OCI-LY1 (cell line): ENCODE results near the gene DEPP1.

Experiments
- H2AFZ ChIP-seq: fragments of 200-600 bp; sonication (generic), shearing (Covaris generic); 2 replicates; pipeline ENCODE4 v1.6.0; 2014; ENCODE audit warnings: antibody characterized with exemption, mild to moderate bottlenecking, low read length
- H3F3A ChIP-seq: fragments of 200-600 bp; sonication (generic), shearing (Covaris generic); 2 replicates; pipeline ENCODE4 v1.6.0; 2014; ENCODE audit warnings: mild to moderate bottlenecking, antibody characterized with exemption, low read length, moderate library complexity; ENCODE audit not compliant: insufficient read depth
- H3K27ac ChIP-seq: fragments of 200-600 bp; sonication (generic); 2 replicates; pipeline ENCODE4 v1.5.1; 2014; ENCODE audit warnings: low read length, mixed run types, mild to moderate bottlenecking, low read depth; ENCODE audit not compliant: poor library complexity, severe bottlenecking
- H3K27me3 ChIP-seq: fragments of 200-600 bp; sonication (generic); 2 replicates; pipeline ENCODE4 v1.6.0; 2014; ENCODE audit warnings: antibody characterized with exemption, mild to moderate bottlenecking, low read length, moderate library complexity; ENCODE audit not compliant: insufficient read depth
- H3K36me3 ChIP-seq: fragments of 200-600 bp; sonication (generic); 2 replicates; pipeline ENCODE4 v1.6.1; 2014; ENCODE audit warnings: mild to moderate bottlenecking, antibody characterized with exemption, low read length, moderate library complexity, mixed read lengths; ENCODE audit not compliant: insufficient read depth
- H3K4me1 ChIP-seq: fragments of 200-600 bp; sonication (generic); 2 replicates; pipeline ENCODE4 v1.5.1; 2014; ENCODE audit warnings: mild to moderate bottlenecking, low read length, moderate library complexity; ENCODE audit not compliant: insufficient read depth, severe bottlenecking
- H3K4me2 ChIP-seq: fragments of 200-600 bp; sonication (generic), shearing (Covaris generic); 2 replicates; pipeline ENCODE4 v1.6.1; 2014; ENCODE audit warnings: low read length
- H3K4me3 ChIP-seq: fragments of 200-600 bp; sonication (generic); 2 replicates; pipeline ENCODE4 v1.5.1; 2014; ENCODE audit warnings: low read length, low read depth, mild to moderate bottlenecking, mixed read lengths; ENCODE audit not compliant: poor library complexity, severe bottlenecking
- H3K79me2 ChIP-seq: fragments of 200-600 bp; shearing (Covaris generic); 2 replicates; pipeline ENCODE4 v1.6.1; 2016; ENCODE audit warnings: mixed run types, low read length, mixed read lengths; ENCODE audit not compliant: insufficient read depth
- H3K9ac ChIP-seq: fragments of 200-600 bp; sonication (generic), shearing (Covaris generic); 2 replicates; pipeline ENCODE4 v1.6.1; 2014; ENCODE audit warnings: mild to moderate bottlenecking, low read length, mixed read lengths
- H3K9me2 ChIP-seq: fragments of 200-600 bp; sonication (generic), shearing (Covaris generic); 2 replicates; pipeline ENCODE4 v1.6.1; 2014; ENCODE audit warnings: low read depth, mild to moderate bottlenecking, low read length, mixed read lengths
- H3K9me3 ChIP-seq: fragments of 200-600 bp; shearing (Covaris generic); 2 replicates; pipeline ENCODE4 v1.6.1; 2014; ENCODE audit warnings: low read length, mixed read lengths
- H4K20me1 ChIP-seq: fragments of 200-600 bp; sonication (generic), shearing (Covaris generic); 2 replicates; pipeline ENCODE4 v1.6.0; 2016; ENCODE audit warnings: mild to moderate bottlenecking, low read length; ENCODE audit not compliant: insufficient read depth
- EZH2 ChIP-seq: fragments of 200-600 bp; sonication (generic), shearing (Covaris generic); IDR thresholded peaks from 2 replicates; pipeline ENCODE4 v1.8.0; 2017; ENCODE audit warnings: borderline replicate concordance, mixed run types, mild to moderate bottlenecking, antibody characterized with exemption, low read length, moderate library complexity, mixed read lengths
- TF ChIP-seq, protein P1 (sequence below): fragments of 200-600 bp; sonication (generic), shearing (Covaris generic); IDR thresholded peaks from 2 replicates; pipeline ENCODE4 v1.5.1; 2017; ENCODE audit warnings: mild to moderate bottlenecking, antibody characterized with exemption, low read length, moderate library complexity, mixed read lengths

The DEPP1 gene

GRCh38 chr10:44948642-44949041 is 30.0 kb downstream of the DEPP1 start:
- Histone ChIP-seq H3K4me1 (no peaks in the 10 kb centered on the region), H3K27ac (no peak overlapping the region), H3K4me3 (no peak overlapping the region), H3K9me3 (no peaks in the 10 kb centered on the region), H3F3A (no peaks in the 10 kb centered on the region), H3K27me3 (no peaks in the 10 kb centered on the region), H3K36me3 (no peaks in the 10 kb centered on the region), H4K20me1 (no peaks in the 10 kb centered on the region), H3K9ac (no peak overlapping the region), H2AFZ (no peak overlapping the region), H3K9me2 (no peaks in the 10 kb centered on the region), H3K79me2 (no peaks in the 10 kb centered on the region), H3K4me2 (no peak overlapping the region)
- TF ChIP-seq, protein P1, sequence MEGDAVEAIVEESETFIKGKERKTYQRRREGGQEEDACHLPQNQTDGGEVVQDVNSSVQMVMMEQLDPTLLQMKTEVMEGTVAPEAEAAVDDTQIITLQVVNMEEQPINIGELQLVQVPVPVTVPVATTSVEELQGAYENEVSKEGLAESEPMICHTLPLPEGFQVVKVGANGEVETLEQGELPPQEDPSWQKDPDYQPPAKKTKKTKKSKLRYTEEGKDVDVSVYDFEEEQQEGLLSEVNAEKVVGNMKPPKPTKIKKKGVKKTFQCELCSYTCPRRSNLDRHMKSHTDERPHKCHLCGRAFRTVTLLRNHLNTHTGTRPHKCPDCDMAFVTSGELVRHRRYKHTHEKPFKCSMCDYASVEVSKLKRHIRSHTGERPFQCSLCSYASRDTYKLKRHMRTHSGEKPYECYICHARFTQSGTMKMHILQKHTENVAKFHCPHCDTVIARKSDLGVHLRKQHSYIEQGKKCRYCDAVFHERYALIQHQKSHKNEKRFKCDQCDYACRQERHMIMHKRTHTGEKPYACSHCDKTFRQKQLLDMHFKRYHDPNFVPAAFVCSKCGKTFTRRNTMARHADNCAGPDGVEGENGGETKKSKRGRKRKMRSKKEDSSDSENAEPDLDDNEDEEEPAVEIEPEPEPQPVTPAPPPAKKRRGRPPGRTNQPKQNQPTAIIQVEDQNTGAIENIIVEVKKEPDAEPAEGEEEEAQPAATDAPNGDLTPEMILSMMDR, result no peak
- TF ChIP-seq EZH2, result no peak

- no peaks in the 10 kb centered on the region for H3K9me3 ChIP-seq
- no peak overlapping the region for H3K4me2 ChIP-seq
- no peaks in the 10 kb centered on the region for H3K4me1 ChIP-seq
- H3K4me3 ChIP-seq, result no peak overlapping the region
- H3F3A ChIP-seq, result no peaks in the 10 kb centered on the region
- H3K27me3 ChIP-seq, result no peaks in the 10 kb centered on the region
- no peaks in the 10 kb centered on the region for H3K36me3 ChIP-seq
- TF ChIP-seq, protein P1, result no peak
- no peak for TF ChIP-seq EZH2
- H4K20me1 ChIP-seq, result no peaks in the 10 kb centered on the region
- H3K27ac ChIP-seq, result no peak overlapping the region
- H2AFZ ChIP-seq, result no peak overlapping the region
- no peaks in the 10 kb centered on the region for H3K9me2 ChIP-seq
- H3K9ac ChIP-seq, result no peak overlapping the region
- no peaks in the 10 kb centered on the region for H3K79me2 ChIP-seq
Observed at GRCh38 chr10:44947371-44948152, 31.0 kb downstream of the DEPP1 start.

GRCh38 chr10:44946205-44946604 is 32.4 kb downstream of the DEPP1 start:
- H3K36me3 ChIP-seq, result no peaks in the 10 kb centered on the region
- TF ChIP-seq EZH2, result no peak
- TF ChIP-seq, protein P1, result no peak
- no peak overlapping the region for H3K27ac ChIP-seq
- no peaks in the 10 kb centered on the region for H3K27me3 ChIP-seq
- H3K9me3 ChIP-seq, result no peaks in the 10 kb centered on the region
- no peaks in the 10 kb centered on the region for H3K79me2 ChIP-seq
- H3K9me2 ChIP-seq, result no peaks in the 10 kb centered on the region
- H2AFZ ChIP-seq, result no peak overlapping the region
- H3K4me1 ChIP-seq, result no peaks in the 10 kb centered on the region
- H4K20me1 ChIP-seq, result no peaks in the 10 kb centered on the region
- no peak overlapping the region for H3K4me3 ChIP-seq
- no peak overlapping the region for H3K4me2 ChIP-seq
- no peak overlapping the region for H3K9ac ChIP-seq
- H3F3A ChIP-seq, result no peaks in the 10 kb centered on the region
